LNCaP clone FGC (cell line): ENCODE results near the gene MACROD2.
"Not testable (repeated sequence)": the region's sequence is repeated elsewhere in the genome, so short reads cannot be mapped to it uniquely, and the experiment has no call there.

Experiments used
- DNase-seq: peaks from one replicate; pipeline ENCODE4 v3.0.0-alpha.2; 2011; ENCODE audit warnings: low read depth
- H3K4me3 ChIP-seq: 2 replicates; pipeline ENCODE4 v1.5.1; 2011; ENCODE audit warnings: mild to moderate bottlenecking, low read depth, low read length, control low read depth
- TF ChIP-seq, protein P1 (sequence below): IDR thresholded peaks from 2 replicates; pipeline ENCODE4 v1.5.1; 2012; ENCODE audit warnings: mild to moderate bottlenecking; ENCODE audit not compliant: control insufficient read depth, insufficient read depth; ENCODE audit errors: extremely low read depth

Gene MACROD2

DNA sequence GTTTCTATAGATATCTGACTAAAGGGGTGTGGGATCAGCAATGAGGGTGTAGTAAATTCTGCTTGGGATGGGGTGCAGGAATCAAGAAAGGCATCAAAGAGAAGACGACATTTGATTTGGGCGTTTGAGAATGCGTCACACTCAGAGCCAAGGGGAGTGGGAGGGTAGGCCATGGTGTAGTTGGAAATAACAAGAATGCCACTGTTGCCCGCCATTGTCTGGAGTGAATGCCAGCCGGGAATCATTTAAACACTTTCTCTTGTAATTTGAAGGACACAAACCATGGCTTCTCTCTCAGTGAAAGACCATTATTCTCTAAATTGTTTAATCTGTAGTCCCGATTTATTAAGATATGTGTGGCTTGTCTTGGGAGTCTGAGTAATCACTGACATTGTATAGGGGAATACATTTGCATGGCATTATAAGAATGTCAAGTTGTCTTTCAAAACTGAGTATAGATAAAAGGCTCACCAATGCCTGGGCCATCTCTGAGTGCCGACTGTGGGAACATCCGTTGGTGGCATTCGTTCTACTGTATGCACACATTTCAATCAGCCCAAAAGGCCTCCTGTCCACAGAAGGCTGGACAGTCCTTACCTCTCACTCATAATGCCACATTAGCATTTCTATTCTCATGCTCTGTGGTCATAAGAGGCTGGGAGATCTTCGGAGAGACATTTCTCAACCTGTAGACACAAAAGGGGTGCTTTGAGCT lies 1800.1 kb downstream of the MACROD2 start:
- no peak overlapping the region for H3K4me3 ChIP-seq
- TF ChIP-seq, protein P1, sequence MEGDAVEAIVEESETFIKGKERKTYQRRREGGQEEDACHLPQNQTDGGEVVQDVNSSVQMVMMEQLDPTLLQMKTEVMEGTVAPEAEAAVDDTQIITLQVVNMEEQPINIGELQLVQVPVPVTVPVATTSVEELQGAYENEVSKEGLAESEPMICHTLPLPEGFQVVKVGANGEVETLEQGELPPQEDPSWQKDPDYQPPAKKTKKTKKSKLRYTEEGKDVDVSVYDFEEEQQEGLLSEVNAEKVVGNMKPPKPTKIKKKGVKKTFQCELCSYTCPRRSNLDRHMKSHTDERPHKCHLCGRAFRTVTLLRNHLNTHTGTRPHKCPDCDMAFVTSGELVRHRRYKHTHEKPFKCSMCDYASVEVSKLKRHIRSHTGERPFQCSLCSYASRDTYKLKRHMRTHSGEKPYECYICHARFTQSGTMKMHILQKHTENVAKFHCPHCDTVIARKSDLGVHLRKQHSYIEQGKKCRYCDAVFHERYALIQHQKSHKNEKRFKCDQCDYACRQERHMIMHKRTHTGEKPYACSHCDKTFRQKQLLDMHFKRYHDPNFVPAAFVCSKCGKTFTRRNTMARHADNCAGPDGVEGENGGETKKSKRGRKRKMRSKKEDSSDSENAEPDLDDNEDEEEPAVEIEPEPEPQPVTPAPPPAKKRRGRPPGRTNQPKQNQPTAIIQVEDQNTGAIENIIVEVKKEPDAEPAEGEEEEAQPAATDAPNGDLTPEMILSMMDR: no peak
- no peak for DNase-seq

DNA sequence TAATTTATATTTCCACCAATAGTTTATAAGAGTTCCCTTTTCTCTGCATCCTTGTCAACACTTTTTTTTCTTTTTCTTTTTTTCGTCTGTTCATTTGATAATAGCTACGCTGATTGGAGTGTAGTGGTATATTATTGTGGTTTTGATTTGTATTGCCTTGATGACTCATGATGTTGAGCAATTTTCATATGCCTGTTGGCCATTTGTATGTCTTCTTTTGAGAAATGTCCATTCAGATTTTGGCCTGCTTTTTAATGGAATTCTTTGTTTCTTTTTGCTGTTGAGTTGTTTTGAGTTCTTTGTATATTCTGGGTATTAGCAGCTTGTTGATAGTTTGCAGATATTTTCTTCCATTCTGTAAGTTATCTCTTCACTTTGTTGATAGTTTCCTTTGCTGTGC lies 1804.6 kb downstream of the MACROD2 start:
- no peak for DNase-seq
- TF ChIP-seq, protein P1: no peak
- H3K4me3 ChIP-seq: no peak overlapping the region

GRCh38 chr20:15802020-15802419 lies 1806.7 kb downstream of the MACROD2 start:
- no peak overlapping the region for H3K4me3 ChIP-seq
- no peak for DNase-seq
- TF ChIP-seq, protein P1: no peak

DNA sequence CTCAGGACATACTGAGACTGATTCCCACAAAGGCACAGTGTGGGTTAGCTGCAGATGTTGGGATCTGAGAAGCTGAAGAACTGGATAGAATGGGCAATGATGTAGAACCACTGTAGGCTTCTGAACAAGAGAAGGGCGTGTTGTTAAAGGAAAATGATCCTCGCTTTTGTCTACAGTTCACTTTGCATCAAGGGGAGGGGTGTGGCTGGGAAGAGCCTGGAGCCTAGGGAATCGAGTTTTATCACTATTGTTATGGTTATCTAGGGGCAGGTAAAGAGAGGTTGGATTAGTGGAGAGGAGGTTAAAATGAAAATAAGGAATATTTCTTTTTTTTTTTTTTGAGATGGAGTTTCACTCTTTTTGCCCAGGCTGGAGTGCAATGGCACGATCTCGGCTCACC lies 1809.8 kb downstream of the MACROD2 start:
- DNase-seq: no peak
- TF ChIP-seq, protein P1: no peak
- no peak overlapping the region for H3K4me3 ChIP-seq

GRCh38 chr20:15806105-15806504 lies 1810.8 kb downstream of the MACROD2 start:
- H3K4me3 ChIP-seq: no peak overlapping the region
- TF ChIP-seq, protein P1: no peak
- no peak for DNase-seq

GRCh38 chr20:15807271-15807670 lies 1812.0 kb downstream of the MACROD2 start:
- DNase-seq: no peak

GRCh38 chr20:15807771-15808170 lies 1812.5 kb downstream of the MACROD2 start:
- not testable (repeated sequence) for H3K4me3 ChIP-seq, DNase-seq

More at GRCh38 chr20:15807271-15807670, 1812.0 kb downstream of the MACROD2 start:
- TF ChIP-seq, protein P1: no peak
- no peak overlapping the region for H3K4me3 ChIP-seq
